HepG2 (cell line): ENCODE results near the gene PPM1H. TPM values are rescaled to one million over a fixed set of nuclear protein-coding genes. Genes with fewer than 3 reads are reported as not detected.

Source experiments
- ARHGAP35 ChIP-seq: sonication (generic); formaldehyde crosslinking; IDR thresholded peaks from 2 replicates; pipeline ENCODE4 v1.9.0; 2022; ENCODE audit warnings: mild to moderate bottlenecking, inconsistent platforms, moderate library complexity, missing genetic modification reagents, borderline replicate concordance
- EED ChIP-seq: sonication (generic); formaldehyde crosslinking; IDR thresholded peaks from 2 replicates; pipeline ENCODE4 v1.5.0; 2020; ENCODE audit warnings: mild to moderate bottlenecking, missing genetic modification reagents
- ELF1 ChIP-seq: sonication (generic); formaldehyde crosslinking; IDR thresholded peaks from 2 replicates; pipeline ENCODE4 v1.4.0; 2020; ENCODE audit warnings: missing genetic modification reagents
- GABPB1 ChIP-seq: IDR thresholded peaks from 2 replicates; pipeline ENCODE4 v1.6.1; 2016; ENCODE audit warnings: mild to moderate bottlenecking, missing genetic modification reagents, moderate library complexity, missing compliant biosample characterization
- HOMEZ ChIP-seq: IDR thresholded peaks from 2 replicates; pipeline ENCODE4 v1.6.1; 2016; ENCODE audit warnings: low read depth
- HOXA9 ChIP-seq: sonication (generic); formaldehyde crosslinking; IDR thresholded peaks from 2 replicates; pipeline ENCODE4 v1.8.1; 2022; ENCODE audit warnings: missing genetic modification reagents, mild to moderate bottlenecking, moderate library complexity, borderline replicate concordance
- MATR3 ChIP-seq: sonication (generic); formaldehyde crosslinking; IDR thresholded peaks from 2 replicates; pipeline ENCODE4 v1.4.0; 2020; ENCODE audit warnings: missing genetic modification reagents
- MED13 ChIP-seq: sonication (generic); formaldehyde crosslinking; IDR thresholded peaks from 2 replicates; pipeline ENCODE4 v1.5.0; 2020; ENCODE audit warnings: missing genetic modification reagents
- NFYB ChIP-seq: sonication (generic); formaldehyde crosslinking; IDR thresholded peaks from 2 replicates; pipeline ENCODE4 v1.4.0; 2020; ENCODE audit warnings: missing genetic modification reagents
- USF2 ChIP-seq, 2 experiments: sonication (generic) in 1 of 2; formaldehyde crosslinking in 1 of 2; IDR thresholded peaks; 2 replicates each; pipeline versions ENCODE4 v1.5.1 to v1.6.1; 2011 to 2020; ENCODE audit warnings: borderline replicate concordance in 1 of 2, low read depth in 1 of 2, low read length in 1 of 2, mild to moderate bottlenecking in 1 of 2, missing genetic modification reagents in 1 of 2, moderate library complexity in 1 of 2
- ZBTB33 ChIP-seq: sonication (generic); formaldehyde crosslinking; IDR thresholded peaks from 2 replicates; pipeline ENCODE4 v1.4.0; 2020; ENCODE audit warnings: missing genetic modification reagents
- ZMAT3 ChIP-seq: sonication (generic); formaldehyde crosslinking; conservative IDR thresholded peaks from 2 replicates; pipeline ENCODE4 v1.7.0; 2021; ENCODE audit warnings: missing genetic modification reagents
- ZNF10 ChIP-seq: sonication (generic); formaldehyde crosslinking; IDR thresholded peaks from 2 replicates; pipeline ENCODE4 v1.4.0; 2020; ENCODE audit warnings: mild to moderate bottlenecking, low read depth, missing genetic modification reagents, borderline replicate concordance
- ZNF292 ChIP-seq: sonication (generic); formaldehyde crosslinking; IDR thresholded peaks from 2 replicates; pipeline ENCODE4 v1.8.1; 2022; ENCODE audit warnings: mild to moderate bottlenecking, low read depth, missing genetic modification reagents, borderline replicate concordance
- ZNF570 ChIP-seq: sonication (generic); formaldehyde crosslinking; IDR thresholded peaks from 2 replicates; pipeline ENCODE4 v1.4.0; 2020; ENCODE audit warnings: mild to moderate bottlenecking, missing genetic modification reagents, borderline replicate concordance
- ZSCAN5A ChIP-seq: sonication (generic); formaldehyde crosslinking; IDR thresholded peaks from 2 replicates; pipeline ENCODE4 v1.8.0; 2022; ENCODE audit warnings: mild to moderate bottlenecking, missing genetic modification reagents, borderline replicate concordance
- polyA plus RNA-seq, 8 experiments: library from polyadenylated mRNA; depleted of rRNA in 3 of 8; stranded (reverse) in 7 of 8; unstranded in 1 of 8; fragments of >200 nt; fragmentation: Illumina TruSeq in 4 of 8; extraction: Trizol in 4 of 8; gene quantifications; 2 replicates each; pipeline versions ENCODE4 v1.2.1 to v1.2.3, GENCODE V29; 2011 to 2016; ENCODE audit warnings: low read depth in 4 of 8, missing spikeins in 1 of 8, mixed read lengths in 1 of 8; ENCODE audit not compliant: insufficient read depth in 1 of 8
- total RNA-seq, 5 experiments: library from RNA; depleted of rRNA; stranded (reverse); fragments of >200 nt; fragmentation: Illumina TruSeq; extraction: Trizol; gene quantifications; 2 replicates each; pipeline ENCODE4 v1.2.3, GENCODE V29; 2016; ENCODE audit warnings: low read depth in 1 of 5

The PPM1H gene
- total and polyA plus RNA-seq, 2 of the 13 experiments (the other 11 are each of a cell fraction or from before 2014, with no cell fraction given): 29.1 to 38.1 TPM

GRCh38 chr12:62955678-62956077 lies 20.7 kb upstream of the PPM1H start (continued):
- TF ChIP-seq ZSCAN5A (CRISPR knock-in tag) (no peak), USF2 (IDR thresholded peaks at IDR 0.05; ENCODE audit: low read depth, low read length) (no peak), USF2 (CRISPR knock-in tag; IDR thresholded peaks at IDR 0.05; ENCODE audit: borderline replicate concordance) (no peak), HOMEZ (CRISPR knock-in tag) (no peak), ELF1 (no peak), ZNF570 (CRISPR knock-in tag) (no peak), ZMAT3 (CRISPR knock-in tag) (no peak), NFYB (CRISPR knock-in tag) (no peak), ZNF10 (CRISPR knock-in tag) (no peak), ZNF292 (peak; percentile 47; the same call in 1 of the 2 replicates), ZBTB33 (CRISPR knock-in tag) (peak; percentile 44; the same call in 1 of the 2 replicates), MATR3 (no peak), HOXA9 (CRISPR knock-in tag) (no peak), ARHGAP35 (CRISPR knock-in tag) (no peak), GABPB1 (CRISPR knock-in tag) (no peak), EED (CRISPR knock-in tag) (no peak), MED13 (no peak)
